HG02678 (cell line): ENCODE measurements around the gene METTL27.
A peak's percentile ranks its signal among the peaks of the same experiment; 100 is the strongest.
"Not testable (repeated sequence)": the region's sequence is repeated elsewhere in the genome, so short reads cannot be mapped to it uniquely, and the experiment has no call there.

ENCODE experiments used
- ATAC-seq: cut with Tn5 transposase; IDR thresholded peaks from one replicate; pipeline ENCODE4 v1.9.1; 2021; ENCODE audit warnings: mild to moderate bottlenecking, moderate library complexity; ENCODE audit not compliant: unreplicated experiment

The METTL27 gene

GRCh38 chr7:73842067-73842976 is at the start of gene METTL27:
TSS of gene METTL27 (minus strand) at chr7:73842516. CDS start at chr7:73842140, 376 bp downstream.
- ATAC-seq: peak; percentile 97

- ATAC-seq: no peak
Measured at GRCh38 chr7:73891178-73891885, 49.0 kb upstream of the METTL27 start.

GRCh38 chr7:73890555-73891147 is 48.3 kb upstream of the METTL27 start:
- no peak for ATAC-seq

GRCh38 chr7:73888959-73889358 is 46.6 kb upstream of the METTL27 start:
- no peak for ATAC-seq

GRCh38 chr7:73887762-73888161 is 45.4 kb upstream of the METTL27 start:
- no peak for ATAC-seq

GRCh38 chr7:73885975-73886798 is 43.9 kb upstream of the METTL27 start:
- ATAC-seq: no peak

GRCh38 chr7:73885433-73885974 is 43.2 kb upstream of the METTL27 start:
- no peak for ATAC-seq

- ATAC-seq: not testable (repeated sequence)
Measured at GRCh38 chr7:73884867-73885422, 42.6 kb upstream of the METTL27 start.

- ATAC-seq: no peak
Measured at GRCh38 chr7:73882047-73882402, 39.7 kb upstream of the METTL27 start.

GRCh38 chr7:73881352-73882046 is 39.2 kb upstream of the METTL27 start:
- ATAC-seq: no peak

GRCh38 chr7:73880755-73881328 is 38.5 kb upstream of the METTL27 start:
- no peak for ATAC-seq

GRCh38 chr7:73879977-73880681 is 37.8 kb upstream of the METTL27 start:
- no peak for ATAC-seq

GRCh38 chr7:73876973-73877372 is 34.7 kb upstream of the METTL27 start:
- no peak for ATAC-seq

GRCh38 chr7:73876361-73876760 is 34.0 kb upstream of the METTL27 start:
- ATAC-seq: no peak

- ATAC-seq: no peak
Measured at GRCh38 chr7:73872056-73872908, 30.0 kb upstream of the METTL27 start.

GRCh38 chr7:73871163-73872011 is 29.1 kb upstream of the METTL27 start:
- no peak for ATAC-seq

GRCh38 chr7:73870041-73870492 is 27.8 kb upstream of the METTL27 start:
- no peak for ATAC-seq
